ENCODE measurements around the gene ESRRA.

The ESRRA gene

DNA sequence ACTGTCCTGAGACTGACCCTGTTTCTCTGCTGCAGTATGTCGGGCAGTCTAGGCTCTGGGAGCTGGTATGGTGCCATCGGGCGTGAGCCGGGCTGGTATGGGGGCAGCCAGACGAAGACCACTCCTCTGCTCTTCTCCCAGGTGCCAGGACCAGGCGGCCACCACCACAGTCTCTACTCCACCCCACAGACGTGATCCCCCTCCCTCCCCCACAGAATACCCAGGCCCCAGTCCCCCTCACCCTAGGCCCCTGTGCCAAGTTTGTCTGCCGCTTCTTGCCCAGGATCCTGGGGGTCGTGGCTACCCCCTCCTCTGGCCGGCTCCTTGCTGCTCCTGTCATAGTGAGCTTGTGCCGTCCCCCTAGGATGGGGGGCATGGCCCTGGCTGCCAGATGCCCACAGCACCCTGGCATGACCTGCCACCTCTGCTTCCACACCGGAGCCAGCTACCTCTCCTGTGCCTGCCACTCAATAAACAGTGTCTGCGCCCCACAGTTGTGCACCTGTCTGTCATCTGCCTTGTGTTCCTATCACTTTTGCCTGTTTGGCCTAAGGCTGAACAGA, 16.2 kb upstream of the ESRRA start:
- no peak for DNase-seq
- in situ Hi-C loops (cut with HindIII; ENCODE audit: low pct_ligation_motif_present, low pct_unique_long_range_greater_than_20kb, low sequenced_read_pairs): no loop called here

DNA sequence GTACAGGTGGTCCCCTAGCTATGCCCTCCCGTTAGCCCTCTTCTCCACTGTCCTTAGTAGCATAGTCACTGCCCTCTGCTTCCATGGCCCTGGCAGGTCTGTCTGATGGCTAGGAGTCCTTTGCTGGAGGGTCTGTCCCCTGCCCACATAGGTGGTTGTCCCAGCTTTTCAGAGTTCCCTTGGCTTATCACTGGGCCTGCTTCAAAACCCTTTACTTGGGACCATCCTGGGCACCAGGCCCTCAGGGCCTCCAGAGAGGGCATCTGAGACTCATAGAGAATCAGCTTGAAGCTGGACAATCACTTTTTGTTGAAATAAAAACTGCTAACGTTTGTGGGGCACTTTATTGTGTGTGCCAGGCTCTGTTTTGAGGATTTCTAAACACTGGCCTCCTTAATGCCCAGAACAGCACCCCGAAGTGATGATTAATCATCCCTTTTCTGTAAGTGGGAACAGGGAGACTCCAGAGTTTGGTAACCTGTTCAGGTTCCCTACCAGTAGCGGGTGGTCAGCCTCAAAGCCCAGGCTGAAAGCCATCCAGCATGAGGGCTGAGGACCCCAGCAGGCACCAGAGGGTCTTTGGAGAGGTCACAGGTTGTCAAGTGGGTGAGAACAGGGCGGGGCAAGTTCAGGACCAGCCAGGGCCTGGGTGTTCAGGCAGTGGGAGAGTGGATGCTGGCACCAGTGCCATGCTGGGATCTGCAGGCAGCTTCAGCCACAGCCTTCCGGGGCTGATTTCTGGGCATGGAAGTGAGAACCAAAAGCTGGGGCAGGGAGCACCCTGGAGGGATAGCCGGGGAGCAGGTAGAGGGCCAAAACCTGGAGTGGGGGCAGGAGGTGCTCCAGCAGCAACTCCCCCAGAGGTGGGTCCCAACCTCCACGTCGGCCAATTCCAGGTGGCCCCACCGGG, 14.7 kb upstream of the ESRRA start:
- in situ Hi-C loops (cut with HindIII; ENCODE audit: low pct_ligation_motif_present, low pct_unique_long_range_greater_than_20kb, low sequenced_read_pairs): no loop called here
- DNase-seq: no peak

DNA sequence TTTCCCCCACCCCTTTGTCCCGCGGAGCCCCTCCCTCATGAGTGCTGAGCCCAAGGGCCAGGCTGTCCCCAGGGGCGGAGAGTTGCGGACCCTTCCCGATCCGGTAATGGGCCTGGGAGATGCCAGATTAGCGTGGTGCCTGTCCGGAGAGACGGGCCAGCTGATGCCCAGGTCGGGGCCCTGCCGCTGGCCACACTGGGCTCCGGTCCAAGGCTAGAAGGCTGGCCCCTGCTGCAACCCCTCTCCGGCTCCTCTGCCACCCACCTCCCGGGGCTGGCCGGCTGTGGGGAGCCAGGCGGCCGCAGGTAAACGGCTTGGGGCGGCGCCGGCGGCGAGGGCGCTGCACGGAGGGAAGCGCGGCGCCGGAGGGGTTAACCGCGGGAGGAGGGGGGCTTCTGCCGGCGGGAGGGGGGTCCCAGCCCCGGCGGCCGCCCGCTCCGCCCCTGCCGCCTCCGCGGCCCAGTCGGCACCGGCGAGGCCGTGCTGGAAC, 14.0 kb upstream of the ESRRA start, which contains the start of gene KCNK4:
Gene KCNK4 (plus strand): TSS at position 41 of the 490 bp plus-strand sequence. CDS start 1,717 bp downstream, outside the sequence.
- no peak for DNase-seq
- in situ Hi-C loops (cut with HindIII; ENCODE audit: low pct_ligation_motif_present, low pct_unique_long_range_greater_than_20kb, low sequenced_read_pairs): no loop called here

DNA sequence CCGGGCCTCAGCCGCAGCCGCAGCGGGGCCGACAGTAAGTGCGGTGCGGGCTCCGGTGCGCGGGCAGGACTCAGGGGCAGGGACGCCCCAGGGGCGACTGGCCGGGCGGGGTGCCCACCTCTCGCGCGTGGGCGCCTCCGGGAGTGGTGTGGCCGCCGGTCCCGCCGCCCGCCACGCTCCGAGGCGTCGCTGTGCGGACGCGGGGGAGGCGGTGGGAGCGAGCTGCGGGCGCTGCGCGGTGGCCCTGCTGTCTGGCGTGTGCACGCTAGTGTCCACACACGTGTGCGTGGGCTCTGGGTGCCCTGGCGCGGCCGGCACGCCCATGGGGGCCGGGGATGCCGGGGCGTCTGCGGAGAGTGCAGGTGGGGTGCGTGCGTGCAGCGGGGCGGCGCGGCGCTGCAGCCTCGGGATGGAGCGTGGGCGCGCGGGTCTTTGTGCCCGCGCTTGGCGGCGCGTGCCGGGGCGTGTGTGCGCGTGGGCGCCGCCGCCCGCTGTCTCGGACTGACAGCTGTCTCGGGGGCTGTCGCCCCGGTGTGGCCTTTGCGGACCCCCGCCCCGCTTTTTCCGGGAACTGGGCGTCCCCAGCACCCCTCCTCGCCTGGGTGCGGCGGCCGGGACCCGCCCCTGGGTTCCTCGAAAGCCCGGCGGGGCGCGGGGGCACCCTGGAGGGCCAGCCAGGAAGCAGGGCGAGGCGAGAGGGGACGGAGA, 13.4 kb upstream of the ESRRA start:
- no peak for DNase-seq
- in situ Hi-C loops (cut with HindIII; ENCODE audit: low pct_ligation_motif_present, low pct_unique_long_range_greater_than_20kb, low sequenced_read_pairs): no loop called here

DNA sequence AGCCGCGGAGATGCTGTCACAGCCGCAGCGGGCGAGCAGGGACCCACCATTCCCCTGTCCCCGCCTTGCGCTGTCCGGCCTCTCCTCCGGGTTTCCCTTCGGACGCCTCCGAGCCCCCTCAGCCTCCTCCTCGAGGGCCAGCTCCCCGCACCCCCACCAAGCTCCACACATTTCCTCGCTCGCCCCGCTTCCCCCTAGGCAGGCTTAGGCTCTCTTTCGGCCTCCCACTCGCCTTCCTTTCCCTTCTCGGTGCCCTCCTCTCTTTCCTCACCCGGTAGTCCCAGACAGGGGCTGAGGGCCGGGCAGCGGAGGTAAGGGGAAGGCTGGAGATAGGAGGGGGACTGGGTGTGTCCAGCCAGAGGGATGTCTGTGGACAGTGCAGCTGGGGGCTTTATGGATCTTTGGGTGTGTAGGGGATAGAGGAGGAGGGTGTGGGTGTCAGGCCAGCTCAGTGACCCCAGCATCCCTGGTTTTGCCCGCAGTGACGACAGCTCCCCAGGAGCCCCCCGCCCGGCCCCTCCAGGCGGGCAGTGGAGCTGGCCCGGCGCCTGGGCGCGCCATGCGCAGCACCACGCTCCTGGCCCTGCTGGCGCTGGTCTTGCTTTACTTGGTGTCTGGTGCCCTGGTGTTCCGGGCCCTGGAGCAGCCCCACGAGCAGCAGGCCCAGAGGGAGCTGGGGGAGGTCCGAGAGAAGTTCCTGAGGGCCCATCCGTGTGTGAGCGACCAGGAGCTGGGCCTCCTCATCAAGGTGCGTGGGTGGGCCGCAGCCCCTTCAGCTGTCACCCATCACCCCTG, 12.7 kb upstream of the ESRRA start:
- in situ Hi-C loops (cut with HindIII; ENCODE audit: low pct_ligation_motif_present, low pct_unique_long_range_greater_than_20kb, low sequenced_read_pairs): no loop called here
- DNase-seq: no peak

DNA sequence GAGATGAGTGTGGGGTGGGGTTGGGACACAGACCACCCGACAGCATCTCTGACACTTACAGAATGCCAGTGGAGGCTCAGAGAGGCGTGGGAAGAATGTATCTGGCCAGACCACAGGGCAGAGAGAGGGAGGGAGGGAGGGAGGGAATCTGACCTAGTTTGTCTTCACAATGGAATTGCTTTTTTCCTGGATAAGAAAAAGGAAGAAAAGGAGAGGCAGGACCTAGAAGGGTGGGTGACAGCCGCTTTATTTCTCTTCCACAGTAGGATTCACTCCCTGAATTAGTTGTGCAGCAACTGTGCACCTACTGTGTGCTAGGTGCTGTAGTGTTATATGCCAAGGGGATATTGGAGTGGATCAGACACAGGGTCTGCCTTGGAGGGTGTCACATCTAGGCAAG, 10.6 kb upstream of the ESRRA start:
- no peak for DNase-seq
- in situ Hi-C loops (cut with HindIII; ENCODE audit: low pct_ligation_motif_present, low pct_unique_long_range_greater_than_20kb, low sequenced_read_pairs): no loop called here

DNA sequence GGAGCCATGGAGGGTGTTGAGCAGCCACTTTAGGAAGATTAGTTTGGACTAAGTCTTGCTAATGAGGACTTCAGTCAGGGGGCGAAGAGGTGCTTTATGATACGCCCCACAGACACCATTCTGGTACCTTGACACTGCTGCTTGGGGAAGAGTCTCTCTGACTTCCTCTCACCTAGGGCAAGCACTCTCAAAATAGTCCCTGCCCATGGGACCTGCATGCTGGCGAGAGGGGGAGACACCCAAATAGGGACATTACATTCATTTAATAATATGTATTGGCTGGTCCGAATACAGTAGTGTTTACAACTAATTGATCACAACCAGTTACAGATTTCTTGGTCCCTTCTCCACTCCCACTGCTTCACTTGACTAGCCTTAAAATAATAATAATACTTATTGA, 9.6 kb upstream of the ESRRA start:
- DNase-seq: no peak
- in situ Hi-C loops (cut with HindIII; ENCODE audit: low pct_ligation_motif_present, low pct_unique_long_range_greater_than_20kb, low sequenced_read_pairs): no loop called here

DNA sequence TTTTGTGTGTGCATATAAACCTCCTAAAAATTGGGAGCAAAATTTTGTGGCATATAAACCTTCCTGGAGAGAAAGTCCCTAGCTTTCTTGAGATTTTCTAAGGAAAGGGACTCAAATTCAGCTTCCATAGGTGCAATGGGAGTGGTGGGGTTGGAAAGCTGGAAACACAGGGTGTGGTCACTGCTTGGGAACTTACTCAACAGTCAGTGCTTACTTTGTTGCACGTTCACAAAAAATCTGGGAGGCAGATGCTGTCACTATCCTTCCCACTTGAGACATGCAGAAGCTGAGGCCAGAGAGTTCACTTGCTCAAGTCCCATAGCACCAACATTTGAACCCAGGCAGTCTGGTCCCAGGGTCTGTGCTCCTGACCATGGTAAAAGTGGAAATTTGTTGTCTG, 9.1 kb upstream of the ESRRA start:
- no peak for DNase-seq
- in situ Hi-C loops (cut with HindIII; ENCODE audit: low pct_ligation_motif_present, low pct_unique_long_range_greater_than_20kb, low sequenced_read_pairs): no loop called here

DNA sequence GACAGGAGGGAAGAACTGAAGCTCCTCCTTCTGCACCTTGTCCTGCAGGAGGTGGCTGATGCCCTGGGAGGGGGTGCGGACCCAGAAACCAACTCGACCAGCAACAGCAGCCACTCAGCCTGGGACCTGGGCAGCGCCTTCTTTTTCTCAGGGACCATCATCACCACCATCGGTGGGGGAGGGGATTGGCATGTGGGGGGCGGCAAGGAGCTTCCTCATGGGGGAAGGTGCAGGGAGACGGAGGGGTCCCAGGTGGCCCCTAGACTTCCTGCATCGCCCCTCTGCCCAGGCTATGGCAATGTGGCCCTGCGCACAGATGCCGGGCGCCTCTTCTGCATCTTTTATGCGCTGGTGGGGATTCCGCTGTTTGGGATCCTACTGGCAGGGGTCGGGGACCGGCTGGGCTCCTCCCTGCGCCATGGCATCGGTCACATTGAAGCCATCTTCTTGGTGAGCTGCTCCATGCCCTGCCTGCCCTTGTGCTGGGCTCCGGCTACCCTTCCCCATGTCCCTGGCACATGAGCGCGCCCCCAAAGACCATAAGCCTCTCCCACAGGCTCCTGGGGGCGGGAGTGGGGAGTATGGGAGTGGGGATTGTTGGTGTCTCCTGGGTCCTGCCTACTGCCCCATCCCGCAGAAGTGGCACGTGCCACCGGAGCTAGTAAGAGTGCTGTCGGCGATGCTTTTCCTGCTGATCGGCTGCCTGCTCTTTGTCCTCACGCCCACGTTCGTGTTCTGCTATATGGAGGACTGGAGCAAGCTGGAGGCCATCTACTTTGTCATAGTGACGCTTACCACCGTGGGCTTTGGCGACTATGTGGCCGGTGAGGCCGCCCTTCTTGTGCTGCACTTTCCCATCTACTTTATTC, 8.3 kb upstream of the ESRRA start:
- in situ Hi-C loops (cut with HindIII; ENCODE audit: low pct_ligation_motif_present, low pct_unique_long_range_greater_than_20kb, low sequenced_read_pairs): no loop called here
- DNase-seq: no peak

DNA sequence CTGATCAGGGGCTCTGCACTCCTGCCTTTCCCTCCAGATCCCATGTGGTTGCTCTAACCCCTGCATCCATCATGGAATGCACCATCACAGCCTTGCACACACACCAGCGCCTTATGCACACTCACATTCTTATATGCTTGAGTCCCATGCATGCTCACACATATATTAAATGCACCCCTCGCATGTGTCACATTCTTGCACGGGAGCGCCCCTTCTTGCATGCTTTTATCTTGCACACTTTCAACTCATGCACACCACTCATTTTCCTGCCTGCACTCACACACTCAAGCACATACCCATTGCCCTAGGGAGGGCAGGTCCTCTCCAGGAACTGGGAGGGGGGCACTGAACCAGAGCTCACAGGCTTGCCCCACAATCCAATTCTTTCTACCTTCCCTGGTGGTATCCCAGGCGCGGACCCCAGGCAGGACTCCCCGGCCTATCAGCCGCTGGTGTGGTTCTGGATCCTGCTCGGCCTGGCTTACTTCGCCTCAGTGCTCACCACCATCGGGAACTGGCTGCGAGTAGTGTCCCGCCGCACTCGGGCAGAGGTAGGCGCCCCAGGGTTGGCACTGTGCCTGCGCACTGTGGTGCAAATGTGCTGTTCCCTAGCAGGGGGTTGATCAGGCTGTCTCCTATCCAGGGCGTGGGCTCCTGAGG, 7.5 kb upstream of the ESRRA start:
- in situ Hi-C loops (cut with HindIII; ENCODE audit: low pct_ligation_motif_present, low pct_unique_long_range_greater_than_20kb, low sequenced_read_pairs): no loop called here
- DNase-seq: no peak

DNA sequence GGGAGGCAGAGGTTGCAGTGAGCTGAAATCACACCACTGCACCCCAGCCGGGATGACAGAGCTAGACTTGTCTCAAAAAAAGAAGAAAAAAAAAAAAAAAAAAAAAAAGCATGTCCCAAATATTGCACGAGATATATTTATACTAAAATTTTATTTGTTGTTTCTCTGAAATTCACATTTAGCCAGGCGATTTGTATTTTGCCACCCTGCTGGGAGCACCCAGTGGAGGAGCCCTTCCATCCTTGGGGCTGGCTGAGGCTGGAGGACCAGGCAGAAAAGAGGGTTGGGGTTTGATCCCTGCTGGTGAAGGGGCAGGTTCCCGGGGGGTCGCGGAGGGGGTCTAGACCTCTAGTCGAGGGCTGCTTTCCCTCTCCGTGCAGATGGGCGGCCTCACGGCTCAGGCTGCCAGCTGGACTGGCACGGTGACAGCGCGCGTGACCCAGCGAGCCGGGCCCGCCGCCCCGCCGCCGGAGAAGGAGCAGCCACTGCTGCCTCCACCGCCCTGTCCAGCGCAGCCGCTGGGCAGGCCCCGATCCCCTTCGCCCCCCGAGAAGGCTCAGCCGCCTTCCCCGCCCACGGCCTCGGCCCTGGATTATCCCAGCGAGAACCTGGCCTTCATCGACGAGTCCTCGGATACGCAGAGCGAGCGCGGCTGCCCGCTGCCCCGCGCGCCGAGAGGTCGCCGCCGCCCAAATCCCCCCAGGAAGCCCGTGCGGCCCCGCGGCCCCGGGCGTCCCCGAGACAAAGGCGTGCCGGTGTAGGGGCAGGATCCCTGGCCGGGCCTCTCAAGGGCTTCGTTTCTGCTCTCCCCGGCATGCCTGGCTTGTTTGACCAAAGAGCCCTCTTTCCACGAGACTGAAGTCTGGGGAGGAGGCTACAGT, 6.1 kb upstream of the ESRRA start:
- in situ Hi-C loops (cut with HindIII; ENCODE audit: low pct_ligation_motif_present, low pct_unique_long_range_greater_than_20kb, low sequenced_read_pairs): no loop called here
- DNase-seq: peak; percentile 9

DNA sequence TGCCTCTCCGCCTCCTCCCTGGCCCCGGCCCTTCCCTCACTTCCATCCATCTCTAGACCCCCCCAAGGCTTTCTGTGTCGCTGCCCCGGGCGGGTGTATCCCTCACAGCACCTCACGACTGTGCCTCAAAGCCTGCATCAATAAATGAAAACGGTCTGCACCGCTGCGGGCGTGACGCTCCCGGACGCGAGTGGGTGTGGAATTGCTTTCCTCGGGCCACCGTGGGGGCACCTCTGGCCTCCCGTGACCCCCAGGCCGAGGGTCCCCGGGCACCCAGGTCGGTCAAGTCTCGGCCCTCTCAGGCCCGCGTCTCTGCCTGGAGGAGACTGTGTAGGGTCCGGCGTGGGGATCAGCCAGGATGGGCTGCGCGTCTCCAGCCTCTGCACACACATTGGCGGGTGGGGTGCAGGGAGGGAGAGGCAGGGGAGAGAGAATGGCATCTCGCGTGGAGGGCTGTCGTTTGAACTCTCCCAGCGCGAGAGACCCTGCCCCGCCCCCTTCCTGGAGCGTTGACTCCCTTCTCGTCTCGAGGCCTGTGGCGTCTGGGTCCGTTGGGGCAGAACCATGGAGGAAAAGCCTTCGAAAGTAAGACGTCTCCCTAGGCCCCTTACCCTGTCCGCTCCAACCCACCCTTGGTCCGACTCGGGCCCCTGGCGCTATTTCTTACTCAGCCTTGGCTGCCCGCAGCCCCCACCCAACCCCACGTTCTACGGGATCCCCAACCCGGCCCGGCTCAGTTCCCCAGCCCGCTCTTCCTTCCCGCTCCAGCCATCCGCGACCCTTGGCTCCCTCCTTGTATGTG, 5.3 kb upstream of the ESRRA start, which contains the start of gene CATSPERZ:
Gene CATSPERZ (plus strand): TSS at position 512 of the 802 bp plus-strand sequence. CDS start 53 bp downstream, at position 565.
- DNase-seq: no peak
- in situ Hi-C loops (cut with HindIII; ENCODE audit: low pct_ligation_motif_present, low pct_unique_long_range_greater_than_20kb, low sequenced_read_pairs): no loop called here

DNA sequence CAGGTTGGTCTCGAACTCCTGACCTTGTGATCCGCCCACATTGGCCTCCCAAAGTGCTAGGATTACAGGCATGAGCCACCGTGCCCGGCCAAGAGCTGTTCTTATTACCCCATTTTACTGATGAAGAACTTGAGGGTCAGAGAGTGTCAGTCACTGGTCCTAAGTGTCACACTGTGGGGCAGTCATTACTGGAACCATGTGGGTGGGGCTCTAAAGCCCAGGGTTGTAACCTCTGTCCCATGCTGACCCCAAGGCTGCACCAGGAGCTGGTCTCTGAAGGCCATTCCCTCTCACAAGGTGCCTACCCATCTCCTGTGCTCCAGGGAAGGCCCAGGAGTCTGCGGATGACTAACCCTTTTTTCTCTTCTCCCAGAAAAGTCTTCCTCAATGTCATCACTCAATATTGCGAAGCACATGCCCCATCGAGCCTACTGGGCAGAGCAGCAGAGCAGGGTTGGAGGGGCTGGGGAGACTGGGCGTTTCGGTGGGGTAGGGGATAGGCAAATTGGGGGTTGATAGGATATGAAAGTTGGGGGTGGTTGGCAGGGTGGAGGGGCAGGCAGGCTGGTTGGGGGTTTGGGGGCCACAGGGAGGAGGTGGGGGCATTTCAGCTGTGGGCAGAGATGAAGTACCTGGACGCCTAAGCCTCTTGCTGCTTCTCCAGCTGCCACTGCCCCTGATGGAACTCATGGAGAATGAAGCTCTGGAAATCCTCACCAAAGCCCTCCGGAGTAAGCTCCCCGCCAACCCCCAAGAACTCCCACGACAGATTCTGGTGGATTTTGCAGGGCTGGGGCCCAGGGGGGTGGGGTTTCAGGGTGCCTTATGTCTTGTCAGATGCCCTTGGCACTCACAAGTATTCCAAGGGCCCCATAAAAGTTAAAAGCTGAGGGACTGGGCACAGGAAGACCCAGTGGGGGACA, 2.0 kb upstream of the ESRRA start:
- in situ Hi-C loops (cut with HindIII; ENCODE audit: low pct_ligation_motif_present, low pct_unique_long_range_greater_than_20kb, low sequenced_read_pairs): no loop called here
- DNase-seq: no peak

DNA sequence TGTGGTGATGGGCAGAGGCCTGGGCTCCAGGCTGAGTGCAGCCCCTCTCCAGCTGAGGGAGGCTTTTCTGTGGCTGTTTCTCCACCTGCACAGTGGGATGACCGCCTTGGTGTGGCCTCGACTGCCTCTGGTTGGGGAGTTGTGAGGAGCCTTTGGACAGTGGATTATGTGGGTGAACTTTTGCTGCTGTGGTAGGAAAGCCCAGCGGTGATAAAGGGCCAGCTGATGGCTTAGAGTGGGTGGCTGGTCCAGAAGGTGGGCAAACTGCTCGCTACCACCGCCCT, 1.4 kb upstream of the ESRRA start:
- no peak for DNase-seq
- in situ Hi-C loops (cut with HindIII; ENCODE audit: low pct_ligation_motif_present, low pct_unique_long_range_greater_than_20kb, low sequenced_read_pairs): no loop called here

Data from ACHN (cell line).